Neural progenitor cell (in vitro differentiated cells): Measurements from ENCODE around the gene E2F8. TPM values are rescaled to one million over a fixed set of nuclear protein-coding genes. Genes with fewer than 3 reads are reported as not detected.
A peak's percentile ranks its signal among the peaks of the same experiment; 100 is the strongest.

Experiments used
- DNase-seq: peaks from one replicate; pipeline ENCODE4 v3.0.0-alpha.2; 2016; ENCODE audit warnings: low spot score
- H2AFZ ChIP-seq: fragments of 200-600 bp; sonication (generic); replicated peaks from 2 replicates; pipeline ENCODE4 v1.6.1; 2016; ENCODE audit warnings: antibody characterized with exemption
- H3F3A ChIP-seq: fragments of 200-600 bp; sonication (generic); 2 replicates; pipeline ENCODE4 v1.6.1; 2016; ENCODE audit warnings: antibody characterized with exemption, low read depth
- H3K27ac ChIP-seq: fragments of 200-600 bp; sonication (generic); 2 replicates; pipeline ENCODE4 v1.5.1; 2016; ENCODE audit warnings: mild to moderate bottlenecking
- H3K27me3 ChIP-seq: fragments of 200-600 bp; sonication (generic); 2 replicates; pipeline ENCODE4 v1.6.1; 2016; ENCODE audit warnings: mild to moderate bottlenecking, moderate library complexity
- H3K36me3 ChIP-seq: fragments of 200-600 bp; sonication (generic); 2 replicates; pipeline ENCODE4 v1.5.1; 2016
- H3K4me1 ChIP-seq: fragments of 200-600 bp; sonication (generic); 2 replicates; pipeline ENCODE4 v1.6.1; 2016; ENCODE audit warnings: mixed run types
- H3K4me2 ChIP-seq: fragments of 200-600 bp; sonication (generic); 2 replicates; pipeline ENCODE4 v1.6.1; 2016
- H3K4me3 ChIP-seq: fragments of 200-600 bp; sonication (generic); 2 replicates; pipeline ENCODE4 v1.5.1; 2016
- H3K79me2 ChIP-seq: fragments of 200-600 bp; sonication (generic); 2 replicates; pipeline ENCODE4 v1.6.1; 2016; ENCODE audit warnings: low read depth
- H3K9ac ChIP-seq: fragments of 200-600 bp; sonication (generic); 2 replicates; pipeline ENCODE4 v1.6.1; 2016
- H3K9me3 ChIP-seq: fragments of 200-600 bp; sonication (generic); 2 replicates; pipeline ENCODE4 v1.5.1; 2016; ENCODE audit warnings: low read depth
- H4K20me1 ChIP-seq: fragments of 200-600 bp; sonication (generic); 2 replicates; pipeline ENCODE4 v1.6.1; 2016; ENCODE audit warnings: low read depth
- H3K27ac Mint-ChIP-seq: 3 replicates; pipeline ENCODE4 v1.8.0; 2021; ENCODE audit warnings: mixed read lengths
- H3K27me3 Mint-ChIP-seq: 2 replicates; pipeline ENCODE4 v1.8.0; 2022; ENCODE audit warnings: low read depth, mild to moderate bottlenecking, inconsistent platforms, moderate library complexity, mixed read lengths; ENCODE audit not compliant: insufficient read depth
- H3K36me3 Mint-ChIP-seq: 3 replicates; pipeline ENCODE4 v1.8.0; 2021; ENCODE audit warnings: mixed read lengths
- H3K4me1 Mint-ChIP-seq: 3 replicates; pipeline ENCODE4 v1.8.0; 2021; ENCODE audit warnings: mixed read lengths
- H3K4me3 Mint-ChIP-seq: 3 replicates; pipeline ENCODE4 v1.8.0; 2021; ENCODE audit warnings: mild to moderate bottlenecking, moderate library complexity, mixed read lengths
- H3K9me3 Mint-ChIP-seq: 3 replicates; pipeline ENCODE4 v1.8.0; 2020; ENCODE audit warnings: mixed read lengths
- EZH2 ChIP-seq: fragments of 200-600 bp; sonication (generic); IDR thresholded peaks from 2 replicates; pipeline ENCODE4 v1.6.1; 2017; ENCODE audit warnings: antibody characterized with exemption, mild to moderate bottlenecking, moderate library complexity
- EZH2phosphoT487 ChIP-seq: fragments of 200-600 bp; sonication (generic); IDR thresholded peaks from 2 replicates; pipeline ENCODE4 v1.6.1; 2017; ENCODE audit warnings: antibody characterized with exemption
- total RNA-seq: library from RNA; depleted of rRNA; stranded (reverse); fragments of >200 nt; gene quantifications from 2 replicates; pipeline ENCODE4 v1.2.3, GENCODE V29; 2015; ENCODE audit warnings: low replicate concordance
- TF ChIP-seq, protein P1 (sequence below): fragments of 200-600 bp; sonication (generic); IDR thresholded peaks from 2 replicates; pipeline ENCODE4 v1.5.1; 2017; ENCODE audit warnings: antibody characterized with exemption, mild to moderate bottlenecking

The E2F8 gene
- total RNA-seq, 1 donor from 2014 or later: 5.7 TPM

- Histone ChIP-seq H3K4me3 (no peak overlapping the region), H2AFZ (no peak overlapping the region), H3K9ac (no peak overlapping the region), H3K36me3 (no peaks in the 10 kb centered on the region), H3K27me3 (no peaks in the 10 kb centered on the region), H3F3A (no peaks in the 10 kb centered on the region), H3K4me2 (no peak overlapping the region), H3K9me3 (no peaks in the 10 kb centered on the region), H3K4me1 (peaks cover 5% of the 10 kb centered on the region), H3K79me2 (no peaks in the 10 kb centered on the region), H3K27ac (no peak overlapping the region), H4K20me1 (no peaks in the 10 kb centered on the region)
- DNase-seq: no peak
- TF ChIP-seq EZH2 (no peak), EZH2phosphoT487 (no peak)
- TF ChIP-seq, protein P1, sequence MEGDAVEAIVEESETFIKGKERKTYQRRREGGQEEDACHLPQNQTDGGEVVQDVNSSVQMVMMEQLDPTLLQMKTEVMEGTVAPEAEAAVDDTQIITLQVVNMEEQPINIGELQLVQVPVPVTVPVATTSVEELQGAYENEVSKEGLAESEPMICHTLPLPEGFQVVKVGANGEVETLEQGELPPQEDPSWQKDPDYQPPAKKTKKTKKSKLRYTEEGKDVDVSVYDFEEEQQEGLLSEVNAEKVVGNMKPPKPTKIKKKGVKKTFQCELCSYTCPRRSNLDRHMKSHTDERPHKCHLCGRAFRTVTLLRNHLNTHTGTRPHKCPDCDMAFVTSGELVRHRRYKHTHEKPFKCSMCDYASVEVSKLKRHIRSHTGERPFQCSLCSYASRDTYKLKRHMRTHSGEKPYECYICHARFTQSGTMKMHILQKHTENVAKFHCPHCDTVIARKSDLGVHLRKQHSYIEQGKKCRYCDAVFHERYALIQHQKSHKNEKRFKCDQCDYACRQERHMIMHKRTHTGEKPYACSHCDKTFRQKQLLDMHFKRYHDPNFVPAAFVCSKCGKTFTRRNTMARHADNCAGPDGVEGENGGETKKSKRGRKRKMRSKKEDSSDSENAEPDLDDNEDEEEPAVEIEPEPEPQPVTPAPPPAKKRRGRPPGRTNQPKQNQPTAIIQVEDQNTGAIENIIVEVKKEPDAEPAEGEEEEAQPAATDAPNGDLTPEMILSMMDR: no peak
- Mint-ChIP-seq H3K36me3 (peaks cover 24% of the 10 kb centered on the region), H3K27ac (no peak overlapping the region), H3K4me1 (no peaks in the 10 kb centered on the region), H3K4me3 (no peak overlapping the region), H3K9me3 (peaks cover 3% of the 10 kb centered on the region), H3K27me3 (peaks cover 2% of the 10 kb centered on the region)
These were observed 15.6 kb downstream of the E2F8 start for GRCh38 chr11:19225123-19225522.

DNA sequence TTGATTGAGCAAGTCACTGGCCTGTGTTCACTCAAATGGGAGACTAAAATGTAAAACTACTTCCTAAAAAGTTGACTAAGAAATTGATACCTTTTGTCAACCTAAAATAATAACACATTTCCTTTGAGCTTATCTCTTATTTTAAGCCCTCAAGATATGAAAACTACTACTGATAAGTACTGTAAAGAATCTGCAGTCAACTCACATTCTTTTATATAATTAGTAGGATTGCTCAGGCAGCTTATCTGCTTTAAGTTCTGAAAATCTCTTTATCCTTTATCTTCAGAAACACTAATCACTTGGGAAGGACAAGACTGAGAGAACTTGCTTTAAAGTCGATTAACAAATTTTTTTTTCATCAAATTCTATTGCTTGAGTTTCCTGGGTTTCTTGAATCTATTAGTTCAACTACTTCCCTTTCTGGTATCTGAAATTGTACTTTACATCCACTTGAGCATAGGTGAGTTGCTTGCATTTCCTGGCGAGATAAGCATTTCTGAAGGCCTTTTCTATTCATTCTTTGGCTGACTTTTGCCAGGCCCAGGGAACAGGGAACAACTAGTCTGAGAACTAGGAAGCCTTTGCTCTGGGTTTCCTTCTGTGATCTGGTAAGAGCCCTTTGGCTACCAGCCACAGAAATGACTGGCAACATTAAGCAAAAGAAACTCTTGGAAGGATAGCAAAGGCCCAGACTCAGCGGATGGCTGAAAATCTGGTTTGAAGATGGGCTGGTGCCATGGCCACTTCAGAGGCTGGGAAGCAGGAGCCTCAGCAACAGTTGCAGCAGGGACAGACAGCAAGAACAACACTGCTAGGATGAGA is 19.6 kb downstream of the E2F8 start:
- no peaks in the 10 kb centered on the region for H3K4me1 Mint-ChIP-seq
- Histone ChIP-seq H3K4me3 (no peak overlapping the region), H3K9me3 (no peaks in the 10 kb centered on the region), H3K4me1 (peaks cover 5% of the 10 kb centered on the region), H2AFZ (no peak overlapping the region), H3K27ac (no peak overlapping the region), H3K27me3 (no peaks in the 10 kb centered on the region), H3K4me2 (no peak overlapping the region), H4K20me1 (no peaks in the 10 kb centered on the region), H3K36me3 (no peaks in the 10 kb centered on the region), H3K79me2 (no peaks in the 10 kb centered on the region), H3K9ac (no peak overlapping the region), H3F3A (no peaks in the 10 kb centered on the region)
- TF ChIP-seq EZH2: no peak
- TF ChIP-seq EZH2phosphoT487: no peak
- TF ChIP-seq, protein P1: no peak
- DNase-seq: no peak
- H3K27me3 Mint-ChIP-seq: peaks cover 4% of the 10 kb centered on the region
- H3K9me3 Mint-ChIP-seq: peaks cover 3% of the 10 kb centered on the region
- H3K27ac Mint-ChIP-seq: no peak overlapping the region
- peaks cover 19% of the 10 kb centered on the region for H3K36me3 Mint-ChIP-seq
- no peak overlapping the region for H3K4me3 Mint-ChIP-seq

DNA sequence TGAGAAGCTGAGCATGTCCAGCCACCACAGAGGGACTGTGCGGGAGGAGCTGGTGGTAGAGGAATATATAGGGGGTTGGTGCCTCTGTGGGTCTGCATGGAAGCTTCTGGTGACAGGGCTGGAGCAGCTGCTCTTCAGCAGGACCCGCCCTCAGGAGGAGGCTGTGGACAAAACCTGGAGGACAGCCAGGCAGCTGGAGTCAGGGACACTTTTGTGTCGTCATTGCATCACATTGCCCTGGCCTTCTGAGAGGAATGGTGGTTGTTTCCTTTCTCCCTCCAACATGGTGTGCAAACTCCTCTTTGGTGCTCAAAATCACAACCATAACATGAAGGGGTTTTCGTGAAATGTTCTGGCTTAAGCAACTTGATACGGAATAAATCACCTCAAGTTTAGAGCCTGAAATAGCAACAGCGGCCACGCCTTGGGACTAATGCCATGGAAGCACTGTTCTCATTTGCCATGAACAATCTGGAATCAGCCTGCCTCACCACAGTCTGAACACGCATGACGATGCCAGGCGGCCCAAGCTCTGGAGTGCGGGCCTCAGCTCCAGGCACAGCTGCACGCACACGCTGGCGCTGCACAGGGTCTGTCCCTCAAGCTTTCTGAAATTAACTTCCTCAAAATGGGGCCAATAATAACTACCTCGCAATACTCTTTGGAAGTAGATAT is 21.8 kb downstream of the E2F8 start:
- Histone ChIP-seq H3F3A (no peaks in the 10 kb centered on the region), H3K4me1 (peaks cover 5% of the 10 kb centered on the region), H3K36me3 (no peaks in the 10 kb centered on the region), H4K20me1 (no peaks in the 10 kb centered on the region), H3K27ac (no peak overlapping the region), H3K27me3 (no peaks in the 10 kb centered on the region), H3K9me3 (no peaks in the 10 kb centered on the region), H2AFZ (peak overlapping the region; percentile 76), H3K9ac (no peak overlapping the region), H3K4me3 (no peak overlapping the region), H3K79me2 (no peaks in the 10 kb centered on the region), H3K4me2 (no peak overlapping the region)
- no peak overlapping the region for H3K27ac Mint-ChIP-seq
- H3K4me1 Mint-ChIP-seq: no peaks in the 10 kb centered on the region
- TF ChIP-seq, protein P1: no peak
- no peak for TF ChIP-seq EZH2phosphoT487
- TF ChIP-seq EZH2: no peak
- DNase-seq: no peak
- H3K27me3 Mint-ChIP-seq: peaks cover 2% of the 10 kb centered on the region
- H3K9me3 Mint-ChIP-seq: peaks cover 3% of the 10 kb centered on the region
- no peak overlapping the region for H3K4me3 Mint-ChIP-seq
- H3K36me3 Mint-ChIP-seq: peaks cover 3% of the 10 kb centered on the region
